ENCODE measurements around the gene SMIM31.

DNA sequence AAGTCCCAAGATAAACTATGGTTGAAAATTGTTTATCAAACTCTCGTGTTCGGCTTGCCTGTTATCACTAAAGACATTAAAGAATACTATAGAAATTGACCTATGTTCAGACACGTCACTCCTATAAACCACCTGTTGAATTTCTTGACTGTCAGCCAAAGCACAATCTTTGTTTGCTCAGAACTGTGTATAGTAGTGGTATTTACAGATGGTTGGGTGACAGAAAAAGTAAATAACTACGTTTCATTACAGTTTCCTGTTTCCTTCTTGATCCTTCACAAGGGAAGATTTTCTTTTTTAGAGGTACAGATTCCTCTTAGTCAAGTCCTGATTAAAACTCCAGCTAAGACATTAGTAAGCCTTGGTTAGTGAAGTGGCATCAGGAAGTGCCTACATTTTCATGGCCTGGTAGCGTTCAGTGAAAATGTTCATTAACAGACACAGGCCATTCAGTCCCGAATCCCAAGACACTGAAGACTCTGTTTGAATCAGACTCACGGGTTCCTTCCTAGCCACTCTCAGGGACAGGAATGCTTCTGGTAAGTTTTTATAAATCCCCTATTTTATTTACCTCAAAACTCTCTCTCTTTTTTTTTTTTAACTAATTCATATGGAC lies at the start of gene SMIM31:
- no peak for TF ChIP-seq EZH2 (IDR thresholded peaks at IDR 0.05)
- TF ChIP-seq, protein P1, sequence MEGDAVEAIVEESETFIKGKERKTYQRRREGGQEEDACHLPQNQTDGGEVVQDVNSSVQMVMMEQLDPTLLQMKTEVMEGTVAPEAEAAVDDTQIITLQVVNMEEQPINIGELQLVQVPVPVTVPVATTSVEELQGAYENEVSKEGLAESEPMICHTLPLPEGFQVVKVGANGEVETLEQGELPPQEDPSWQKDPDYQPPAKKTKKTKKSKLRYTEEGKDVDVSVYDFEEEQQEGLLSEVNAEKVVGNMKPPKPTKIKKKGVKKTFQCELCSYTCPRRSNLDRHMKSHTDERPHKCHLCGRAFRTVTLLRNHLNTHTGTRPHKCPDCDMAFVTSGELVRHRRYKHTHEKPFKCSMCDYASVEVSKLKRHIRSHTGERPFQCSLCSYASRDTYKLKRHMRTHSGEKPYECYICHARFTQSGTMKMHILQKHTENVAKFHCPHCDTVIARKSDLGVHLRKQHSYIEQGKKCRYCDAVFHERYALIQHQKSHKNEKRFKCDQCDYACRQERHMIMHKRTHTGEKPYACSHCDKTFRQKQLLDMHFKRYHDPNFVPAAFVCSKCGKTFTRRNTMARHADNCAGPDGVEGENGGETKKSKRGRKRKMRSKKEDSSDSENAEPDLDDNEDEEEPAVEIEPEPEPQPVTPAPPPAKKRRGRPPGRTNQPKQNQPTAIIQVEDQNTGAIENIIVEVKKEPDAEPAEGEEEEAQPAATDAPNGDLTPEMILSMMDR (IDR thresholded peaks at IDR 0.05 in 2 of 3, conservative IDR thresholded peaks at IDR 0.05 in 1 of 3; ENCODE audit: borderline replicate concordance in 1 of 3, insufficient read depth in 1 of 3, low read depth in 2 of 3, low read length in 2 of 3), result no peak
- TF ChIP-seq, protein P2, sequence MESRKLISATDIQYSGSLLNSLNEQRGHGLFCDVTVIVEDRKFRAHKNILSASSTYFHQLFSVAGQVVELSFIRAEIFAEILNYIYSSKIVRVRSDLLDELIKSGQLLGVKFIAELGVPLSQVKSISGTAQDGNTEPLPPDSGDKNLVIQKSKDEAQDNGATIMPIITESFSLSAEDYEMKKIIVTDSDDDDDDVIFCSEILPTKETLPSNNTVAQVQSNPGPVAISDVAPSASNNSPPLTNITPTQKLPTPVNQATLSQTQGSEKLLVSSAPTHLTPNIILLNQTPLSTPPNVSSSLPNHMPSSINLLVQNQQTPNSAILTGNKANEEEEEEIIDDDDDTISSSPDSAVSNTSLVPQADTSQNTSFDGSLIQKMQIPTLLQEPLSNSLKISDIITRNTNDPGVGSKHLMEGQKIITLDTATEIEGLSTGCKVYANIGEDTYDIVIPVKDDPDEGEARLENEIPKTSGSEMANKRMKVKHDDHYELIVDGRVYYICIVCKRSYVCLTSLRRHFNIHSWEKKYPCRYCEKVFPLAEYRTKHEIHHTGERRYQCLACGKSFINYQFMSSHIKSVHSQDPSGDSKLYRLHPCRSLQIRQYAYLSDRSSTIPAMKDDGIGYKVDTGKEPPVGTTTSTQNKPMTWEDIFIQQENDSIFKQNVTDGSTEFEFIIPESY (IDR thresholded peaks at IDR 0.05; ENCODE audit: extremely low read depth, insufficient replicate concordance, low read length), result no peak
- no peak for TF ChIP-seq POLR2AphosphoS5 (IDR thresholded peaks at IDR 0.05; ENCODE audit: low read depth, low read length)
- TF ChIP-seq, protein P3, sequence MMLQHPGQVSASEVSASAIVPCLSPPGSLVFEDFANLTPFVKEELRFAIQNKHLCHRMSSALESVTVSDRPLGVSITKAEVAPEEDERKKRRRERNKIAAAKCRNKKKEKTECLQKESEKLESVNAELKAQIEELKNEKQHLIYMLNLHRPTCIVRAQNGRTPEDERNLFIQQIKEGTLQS (IDR thresholded peaks at IDR 0.05), result no peak
- no peak for TF ChIP-seq POLR2A (IDR thresholded peaks at IDR 0.05; ENCODE audit: borderline replicate concordance, extremely low read depth, insufficient read depth, insufficient read length)

Measured in HCT116 (cell line).